CD4-positive, CD25-positive, alpha-beta regulatory T cell (primary cell): ENCODE results near the gene RREB1. TPM values are rescaled to one million over a fixed set of nuclear protein-coding genes. Genes with fewer than 3 reads are reported as not detected.

Experiments
- polyA plus RNA-seq, 4 donors: library from polyadenylated mRNA; unstranded; fragments of 300-500 nt; fragmentation: Illumina TruSeq; gene quantifications; one replicate each; pipeline ENCODE4 v1.2.3, GENCODE V29; 2021
- total RNA-seq: library from RNA; stranded (reverse); gene quantifications from one replicate; pipeline ENCODE4 v1.2.3, GENCODE V29; 2022

The RREB1 gene
- total and polyA plus RNA-seq, 5 donors from 2014 or later = 1.2 to 45.2 (median 2.3) TPM

Other genes starting within 250 kb of the RREB1 start
- 81.0 TPM for gene SSR1, start 205.2 kb downstream of the RREB1 start, total RNA-seq
- gene SSR1, start 205.2 kb downstream of the RREB1 start, polyA plus RNA-seq = 100 to 1,000 TPM; 156 to 207 (median 180) TPM